Endothelial cell of umbilical vein (primary cell): ENCODE results near the gene ANKRD39.

Source experiments
- EZH2 ChIP-seq: IDR thresholded peaks from 2 replicates; pipeline ENCODE4 v1.6.1; 2012; ENCODE audit warnings: borderline replicate concordance, low read depth, mild to moderate bottlenecking, moderate library complexity, low read length, inconsistent platforms; ENCODE audit not compliant: severe bottlenecking
- TF ChIP-seq, protein P1 (sequence below), 2 donors: IDR thresholded peaks; 1 replicate in 1 of 2; 2 replicates in 1 of 2; pipeline ENCODE4 v1.5.1; 2011; ENCODE audit warnings: low read length in 2 of 2, mild to moderate bottlenecking in 2 of 2, moderate library complexity in 2 of 2, control low read depth in 1 of 2, inconsistent platforms in 1 of 2, low read depth in 1 of 2; ENCODE audit not compliant: insufficient read depth in 1 of 2; ENCODE audit errors: extremely low read depth in 1 of 2

DNA sequence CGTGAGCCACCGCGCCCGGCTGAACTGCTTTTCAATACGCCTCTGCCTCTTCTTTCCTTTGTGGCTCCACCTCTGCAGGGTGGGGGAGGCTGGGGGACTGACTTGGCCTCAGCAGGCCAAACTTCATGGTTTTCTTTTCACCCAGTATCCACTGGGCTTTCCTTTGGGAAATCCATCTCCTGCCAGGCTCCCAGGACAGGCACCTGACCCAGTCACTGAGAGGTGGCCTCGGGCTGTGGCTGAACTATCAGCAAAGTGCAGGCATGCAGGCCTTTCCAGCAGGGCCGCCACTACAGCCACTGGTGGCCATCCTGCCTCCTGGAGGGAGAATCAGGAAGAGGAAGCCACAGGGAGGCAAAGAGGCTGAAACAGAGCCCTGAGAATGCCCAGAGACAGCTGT, 45.5 kb upstream of the ANKRD39 start:
- TF ChIP-seq, protein P1, sequence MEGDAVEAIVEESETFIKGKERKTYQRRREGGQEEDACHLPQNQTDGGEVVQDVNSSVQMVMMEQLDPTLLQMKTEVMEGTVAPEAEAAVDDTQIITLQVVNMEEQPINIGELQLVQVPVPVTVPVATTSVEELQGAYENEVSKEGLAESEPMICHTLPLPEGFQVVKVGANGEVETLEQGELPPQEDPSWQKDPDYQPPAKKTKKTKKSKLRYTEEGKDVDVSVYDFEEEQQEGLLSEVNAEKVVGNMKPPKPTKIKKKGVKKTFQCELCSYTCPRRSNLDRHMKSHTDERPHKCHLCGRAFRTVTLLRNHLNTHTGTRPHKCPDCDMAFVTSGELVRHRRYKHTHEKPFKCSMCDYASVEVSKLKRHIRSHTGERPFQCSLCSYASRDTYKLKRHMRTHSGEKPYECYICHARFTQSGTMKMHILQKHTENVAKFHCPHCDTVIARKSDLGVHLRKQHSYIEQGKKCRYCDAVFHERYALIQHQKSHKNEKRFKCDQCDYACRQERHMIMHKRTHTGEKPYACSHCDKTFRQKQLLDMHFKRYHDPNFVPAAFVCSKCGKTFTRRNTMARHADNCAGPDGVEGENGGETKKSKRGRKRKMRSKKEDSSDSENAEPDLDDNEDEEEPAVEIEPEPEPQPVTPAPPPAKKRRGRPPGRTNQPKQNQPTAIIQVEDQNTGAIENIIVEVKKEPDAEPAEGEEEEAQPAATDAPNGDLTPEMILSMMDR (IDR thresholded peaks at IDR 0.05; ENCODE audit: extremely low read depth in 1 of 2, insufficient read depth in 1 of 2, low read depth in 1 of 2, low read length in 2 of 2), result no peak
- no peak for TF ChIP-seq EZH2
